Measurements from ENCODE around the gene CALD1. TPM values are rescaled to one million over a fixed set of nuclear protein-coding genes. Genes with fewer than 3 reads are reported as not detected.

CALD1 gene
- total RNA-seq, 4 donors from 2014 or later, result 162 to 401 (median 226) TPM

DNA sequence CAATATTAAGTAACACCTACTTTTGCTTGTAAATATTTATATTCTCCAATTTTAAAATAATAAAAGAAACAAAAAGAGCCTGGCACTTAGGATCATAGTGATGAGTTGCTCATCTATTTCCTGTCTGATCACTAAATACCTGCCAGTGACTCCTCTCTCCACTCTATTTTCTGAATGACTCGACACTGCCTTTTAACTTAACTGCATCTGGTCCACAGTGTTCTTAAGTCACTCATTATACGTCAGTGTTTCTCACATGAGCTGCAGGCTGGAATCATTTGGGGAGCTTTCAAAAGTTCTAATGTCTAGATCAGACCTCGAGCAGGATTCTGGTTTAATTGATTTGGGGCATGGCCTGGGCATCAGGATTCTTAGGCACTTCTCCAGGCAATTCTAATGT is 128.9 kb downstream of the CALD1 start:
- Histone ChIP-seq H3K27ac (peak overlapping the region; percentile 52 to 78 (median 61)), H3K36me3 (peaks cover 0 to 2% (median 0%) of the 10 kb centered on the region in 4 donors), H3K9me3 (no peaks in the 10 kb centered on the region), H3K4me1 (peaks cover 0 to 35% (median 17%) of the 10 kb centered on the region in 4 donors), H3K4me3 (no peak overlapping the region), H3K27me3 (no peaks in the 10 kb centered on the region)
- intact Hi-C loops (cut with DNase I; ENCODE audit: low total_unique reads) (no loop called here), in situ Hi-C loops (cut with MboI; ENCODE audit: low pct_ligation_motif_present in 1 of 4, low pct_unique_long_range_greater_than_20kb in 1 of 4, low sequenced_read_pairs in 3 of 4) (no loop called here)
- TF ChIP-seq POLR2AphosphoS5 (IDR thresholded peaks at IDR 0.05) (no peak), EP300 (IDR thresholded peaks at IDR 0.05; ENCODE audit: low read depth) (no peak), POLR2A (IDR thresholded peaks at IDR 0.05) (no peak)
- TF ChIP-seq, protein P1, sequence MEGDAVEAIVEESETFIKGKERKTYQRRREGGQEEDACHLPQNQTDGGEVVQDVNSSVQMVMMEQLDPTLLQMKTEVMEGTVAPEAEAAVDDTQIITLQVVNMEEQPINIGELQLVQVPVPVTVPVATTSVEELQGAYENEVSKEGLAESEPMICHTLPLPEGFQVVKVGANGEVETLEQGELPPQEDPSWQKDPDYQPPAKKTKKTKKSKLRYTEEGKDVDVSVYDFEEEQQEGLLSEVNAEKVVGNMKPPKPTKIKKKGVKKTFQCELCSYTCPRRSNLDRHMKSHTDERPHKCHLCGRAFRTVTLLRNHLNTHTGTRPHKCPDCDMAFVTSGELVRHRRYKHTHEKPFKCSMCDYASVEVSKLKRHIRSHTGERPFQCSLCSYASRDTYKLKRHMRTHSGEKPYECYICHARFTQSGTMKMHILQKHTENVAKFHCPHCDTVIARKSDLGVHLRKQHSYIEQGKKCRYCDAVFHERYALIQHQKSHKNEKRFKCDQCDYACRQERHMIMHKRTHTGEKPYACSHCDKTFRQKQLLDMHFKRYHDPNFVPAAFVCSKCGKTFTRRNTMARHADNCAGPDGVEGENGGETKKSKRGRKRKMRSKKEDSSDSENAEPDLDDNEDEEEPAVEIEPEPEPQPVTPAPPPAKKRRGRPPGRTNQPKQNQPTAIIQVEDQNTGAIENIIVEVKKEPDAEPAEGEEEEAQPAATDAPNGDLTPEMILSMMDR (IDR thresholded peaks at IDR 0.05), result no peak
- WGBS, 2 donors (ENCODE audit: low coverage in 1 of 2), result 64% methylated on average over 3 of the region's 3 CpGs
- DNase-seq, result no peak

DNA sequence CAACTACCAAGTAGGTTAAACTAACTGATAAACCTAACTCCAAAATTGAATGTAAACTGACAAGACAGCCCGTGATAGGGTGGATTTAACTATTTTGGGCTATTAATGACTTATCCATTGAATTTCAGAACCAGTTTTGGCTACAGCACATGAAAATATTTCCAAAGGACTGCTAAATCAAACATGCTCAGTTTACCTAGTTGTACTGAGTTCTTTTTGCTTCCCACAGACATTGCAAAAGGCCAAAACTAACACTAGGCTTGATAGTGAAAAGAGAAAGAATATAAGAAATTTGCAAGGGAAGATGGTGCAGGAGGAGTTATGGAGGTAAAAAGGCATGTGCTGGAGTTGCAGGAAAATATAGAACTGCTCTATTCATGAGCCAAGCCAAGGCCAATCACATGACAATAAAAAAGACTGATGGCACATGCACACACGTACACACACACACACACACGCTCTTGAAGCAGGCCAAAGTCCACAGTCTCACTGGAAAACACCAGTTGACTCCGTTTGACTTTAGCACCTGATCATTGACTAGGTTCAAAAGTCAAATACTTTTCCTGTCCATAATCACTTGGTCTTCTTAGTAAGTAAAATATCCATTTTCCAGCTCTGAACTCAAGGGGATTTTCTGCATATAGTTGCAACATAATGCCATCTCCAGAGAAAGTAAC is 130.9 kb downstream of the CALD1 start:
- DNase-seq, result no peak
- TF ChIP-seq POLR2A (IDR thresholded peaks at IDR 0.05), result no peak
- no peak for TF ChIP-seq EP300 (IDR thresholded peaks at IDR 0.05; ENCODE audit: low read depth)
- peaks cover 3 to 28% (median 12%) of the 10 kb centered on the region in 4 donors for H3K4me1 ChIP-seq
- no peaks in the 10 kb centered on the region for H3K27me3 ChIP-seq
- in situ Hi-C loops (cut with MboI; ENCODE audit: low pct_ligation_motif_present in 1 of 4, low pct_unique_long_range_greater_than_20kb in 1 of 4, low sequenced_read_pairs in 3 of 4), result no loop called here
- H3K4me3 ChIP-seq, result no peak overlapping the region
- H3K27ac ChIP-seq, result peak overlapping the region in 1 of 4 donors; percentile 78
- WGBS, 2 donors (ENCODE audit: low coverage in 1 of 2), result 48 to 71% methylated on average over 1 to 4 of the region's 4 CpGs
- no peaks in the 10 kb centered on the region for H3K9me3 ChIP-seq
- peaks cover 0 to 2% (median 0%) of the 10 kb centered on the region in 4 donors for H3K36me3 ChIP-seq
- intact Hi-C loops (cut with DNase I; ENCODE audit: low total_unique reads), result no loop called here

DNA sequence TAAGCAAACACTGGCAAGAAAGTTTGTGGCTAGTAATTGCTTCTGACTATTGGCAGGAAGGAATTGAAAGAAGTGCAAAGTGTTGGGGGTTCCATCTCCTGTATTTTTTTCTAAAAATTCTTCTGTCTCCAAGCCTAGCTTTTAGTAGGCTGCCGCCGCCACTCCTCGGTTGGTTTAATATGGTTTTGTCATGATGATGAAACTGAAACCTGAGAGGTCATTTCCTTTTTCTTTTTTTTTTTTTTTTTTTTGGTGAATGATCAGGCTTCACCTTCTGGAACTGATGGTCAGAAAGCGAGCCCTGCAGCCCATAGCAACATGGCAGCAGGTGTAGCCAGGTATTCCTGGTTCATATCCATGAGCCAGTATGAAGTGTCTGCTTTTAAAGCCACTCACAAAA is 131.5 kb downstream of the CALD1 start:
- H3K4me3 ChIP-seq, result no peak overlapping the region
- no peak for DNase-seq
- H3K4me1 ChIP-seq, result peaks cover 3 to 26% (median 12%) of the 10 kb centered on the region in 4 donors
- no peaks in the 10 kb centered on the region for H3K27me3 ChIP-seq
- TF ChIP-seq POLR2AphosphoS5 (IDR thresholded peaks at IDR 0.05) (no peak), POLR2A (IDR thresholded peaks at IDR 0.05) (no peak), EP300 (IDR thresholded peaks at IDR 0.05; ENCODE audit: low read depth) (no peak)
- TF ChIP-seq, protein P1 (IDR thresholded peaks at IDR 0.05), result no peak
- WGBS, 2 donors (ENCODE audit: low coverage in 1 of 2), result 86 to 87% methylated on average over 4 of the region's 4 CpGs
- H3K27ac ChIP-seq, result peak overlapping the region in 2 of 4 donors; percentile 28 to 78
- H3K36me3 ChIP-seq, result peaks cover 0 to 2% (median 0%) of the 10 kb centered on the region in 4 donors
- in situ Hi-C loops (cut with MboI; ENCODE audit: low pct_ligation_motif_present in 1 of 4, low pct_unique_long_range_greater_than_20kb in 1 of 4, low sequenced_read_pairs in 3 of 4) (no loop called here), intact Hi-C loops (cut with DNase I; ENCODE audit: low total_unique reads) (no loop called here)
- H3K9me3 ChIP-seq, result no peaks in the 10 kb centered on the region

DNA sequence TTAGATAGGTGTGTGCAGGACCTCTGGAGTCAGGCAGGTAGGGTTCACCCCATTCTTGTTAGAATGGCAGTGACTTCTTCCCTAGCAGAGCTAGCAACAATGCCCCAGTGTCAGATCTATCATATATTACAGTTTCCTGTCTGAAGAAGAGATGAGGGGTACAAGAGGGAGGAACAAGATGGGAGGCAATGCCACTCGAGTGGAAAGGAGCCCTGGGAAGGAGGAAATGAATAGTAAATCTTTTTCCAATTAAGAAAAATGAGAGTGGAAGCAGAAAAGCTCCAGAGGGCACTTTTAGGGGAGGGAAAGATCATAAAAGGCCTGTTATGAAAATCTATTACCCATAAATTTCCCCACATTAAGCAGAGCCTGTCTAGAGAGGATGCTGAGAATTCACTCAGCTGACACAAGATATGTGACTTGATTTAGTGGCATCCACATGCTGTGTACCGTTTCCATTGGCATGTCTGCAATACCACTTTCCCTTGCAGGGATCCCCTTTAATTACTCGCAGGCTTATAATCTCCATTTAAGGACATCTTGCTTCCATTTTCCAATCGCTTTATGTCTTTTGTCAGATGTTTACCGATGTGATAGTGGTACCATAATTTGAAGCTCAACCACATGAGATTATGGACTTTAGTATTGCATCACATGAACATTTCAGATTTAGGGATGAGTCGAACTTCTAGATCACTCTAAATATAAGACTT is 136.9 kb downstream of the CALD1 start:
- peak overlapping the region in 3 of 4 donors; percentile 53 to 76 (median 66) for H3K27ac ChIP-seq

DNA sequence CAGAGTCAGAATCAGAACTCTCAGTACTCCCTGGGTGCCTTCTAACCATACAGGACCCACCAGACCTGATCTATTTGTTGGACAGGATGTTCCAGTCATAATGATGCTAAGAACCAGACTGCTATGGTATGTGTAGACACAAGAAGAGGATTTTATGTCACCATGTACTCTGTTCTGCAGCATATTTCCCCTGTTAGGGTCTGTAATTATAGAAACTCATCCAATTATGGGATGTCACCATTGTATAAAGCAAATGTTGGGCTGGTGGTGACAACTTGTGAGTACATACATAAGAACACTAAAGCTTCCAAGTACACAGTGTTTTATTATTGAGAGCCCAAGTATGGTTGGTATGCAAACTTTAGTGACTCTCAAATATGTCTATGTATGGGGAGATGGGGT is 139.8 kb downstream of the CALD1 start:
- Histone ChIP-seq H3K4me1 (peaks cover 4 to 19% (median 11%) of the 10 kb centered on the region in 4 donors), H3K27me3 (no peaks in the 10 kb centered on the region), H3K9me3 (no peaks in the 10 kb centered on the region), H3K36me3 (no peaks in the 10 kb centered on the region), H3K4me3 (no peak overlapping the region), H3K27ac (peak overlapping the region; percentile 24 to 76 (median 68))
- no peak for DNase-seq
- in situ Hi-C loops (cut with MboI; ENCODE audit: low pct_ligation_motif_present in 1 of 4, low pct_unique_long_range_greater_than_20kb in 1 of 4, low sequenced_read_pairs in 3 of 4) (no loop called here), intact Hi-C loops (cut with DNase I; ENCODE audit: low total_unique reads) (no loop called here)
- TF ChIP-seq POLR2AphosphoS5 (IDR thresholded peaks at IDR 0.05) (peak; percentile 9 to 40 (median 34)), EP300 (IDR thresholded peaks at IDR 0.05; ENCODE audit: low read depth) (no peak)

More for the DNA sequence above, 136.9 kb downstream of the CALD1 start:
- in situ Hi-C loops (cut with MboI; ENCODE audit: low pct_ligation_motif_present in 1 of 4, low pct_unique_long_range_greater_than_20kb in 1 of 4, low sequenced_read_pairs in 3 of 4) (no loop called here), intact Hi-C loops (cut with DNase I; ENCODE audit: low total_unique reads) (no loop called here)
- TF ChIP-seq EP300 (IDR thresholded peaks at IDR 0.05; ENCODE audit: low read depth), result no peak
- no peak for TF ChIP-seq POLR2A (IDR thresholded peaks at IDR 0.05)
- peak in 1 of 3 donors; percentile 48 for TF ChIP-seq POLR2AphosphoS5 (IDR thresholded peaks at IDR 0.05)
- H3K36me3 ChIP-seq, result peaks cover 0 to 2% (median 0%) of the 10 kb centered on the region in 4 donors
- WGBS, 2 donors (ENCODE audit: low coverage in 1 of 2), result 50 to 61% methylated on average over 5 to 6 of the region's 6 CpGs
- DNase-seq, result no peak
- peaks cover 4 to 19% (median 11%) of the 10 kb centered on the region in 4 donors for H3K4me1 ChIP-seq
- no peaks in the 10 kb centered on the region for H3K9me3 ChIP-seq
- no peak overlapping the region for H3K4me3 ChIP-seq
- H3K27me3 ChIP-seq, result no peaks in the 10 kb centered on the region
